Measurements from ENCODE around the gene RSPRY1. TPM values are rescaled to one million over a fixed set of nuclear protein-coding genes. Genes with fewer than 3 reads are reported as not detected.

The RSPRY1 gene
- total and polyA plus RNA-seq, 2 of the 8 experiments (the other 6 are each of a cell fraction or from before 2014, with no cell fraction given), result 11.5 to 32.5 TPM

GRCh38 chr16:57137566-57138273 is 48.4 kb upstream of the RSPRY1 start:
- no peak overlapping the region for H4K5ac ChIP-seq (ENCODE audit: insufficient read length, low read depth, low read length)
- H3K56ac ChIP-seq (replicated peaks; ENCODE audit: insufficient read length, low read depth, low read length), result no peak overlapping the region
- no peak overlapping the region for H3K4me2 ChIP-seq (ENCODE audit: insufficient read depth in 1 of 2, low read depth in 2 of 2, low read length in 2 of 2)
- H2BK5ac ChIP-seq (ENCODE audit: low read depth, low read length), result no peak overlapping the region; the same call in 1 of the 2 replicates
- H3K4ac ChIP-seq (replicated peaks; ENCODE audit: insufficient read length, low read depth, low read length), result no peak overlapping the region
- POLR2A ChIA-PET (ENCODE audit: partially characterized antibody), result interaction anchor here (0.7 kb wide), 1 partner anchor 22 kb away, joined by 3 read pairs; no protein-coding TSS in a partner anchor
- no peak overlapping the region for H3K18ac ChIP-seq (ENCODE audit: extremely low read depth, low read length)
- WGBS, 2 experiments (ENCODE audit: extremely low coverage in 1 of 2, insufficient coverage in 1 of 2, insufficient read length in 1 of 2, insufficient replicate concordance in 2 of 2, low coverage in 1 of 2, low lambda C conversion rate in 2 of 2, missing lambda C conversion rate in 1 of 2), result 79% methylated on average over 10 of the region's 10 CpGs; no CpG with 5 or more reads in 1 of the 2 experiments
- no peak overlapping the region for H2BK120ac ChIP-seq (replicated peaks; ENCODE audit: low read depth, low read length)
- no peak overlapping the region for H2AFZ ChIP-seq (ENCODE audit: low read length)
- H4K20me1 ChIP-seq (replicated peaks in 1 of 2; ENCODE audit: control insufficient read depth in 1 of 2, insufficient read depth in 2 of 2, low read length in 2 of 2), result no peaks in the 10 kb centered on the region
- FAIRE-seq, result no peak
- no peak overlapping the region for H3K23ac ChIP-seq (ENCODE audit: insufficient read length)
- no peak overlapping the region for H3K14ac ChIP-seq (ENCODE audit: insufficient read length)
- H4K8ac ChIP-seq (ENCODE audit: extremely low read depth, insufficient read depth, low read length), result no peak overlapping the region
- no peaks in the 10 kb centered on the region for H3K36me3 ChIP-seq (ENCODE audit: control insufficient read depth in 2 of 4, insufficient read depth in 4 of 4, low read length in 3 of 4)
- no peak overlapping the region for H3K27ac ChIP-seq (ENCODE audit: low read depth, low read length)
- H3K4me1 ChIP-seq (replicated peaks in 1 of 4; ENCODE audit: control insufficient read depth in 3 of 4, insufficient read depth in 4 of 4, low read length in 3 of 4), result peaks cover 0 to 5% (median 2%) of the 10 kb centered on the region in 4 experiments; a peak in 3 of 7 replicates
- no peak overlapping the region for H3K4me3 ChIP-seq (ENCODE audit: extremely low read depth in 1 of 4, insufficient read depth in 2 of 4, low read depth in 3 of 4, low read length in 4 of 4)
- H2BK12ac ChIP-seq (ENCODE audit: low read depth, low read length), result no peak overlapping the region
- DNase-seq (ENCODE audit: low read depth in 1 of 2, low spot score in 2 of 2), result no peak
- H3K79me2 ChIP-seq (ENCODE audit: control insufficient read depth in 1 of 2, insufficient read depth in 2 of 2, low read length in 2 of 2), result no peaks in the 10 kb centered on the region
- no peaks in the 10 kb centered on the region for H3K79me1 ChIP-seq (ENCODE audit: low read depth, low read length)
- TF ChIP-seq RXRA (IDR thresholded peaks at IDR 0.05; ENCODE audit: insufficient read depth, low read depth, low read length) (no peak), KDM1A (IDR thresholded peaks at IDR 0.05; ENCODE audit: borderline replicate concordance, low read length) (no peak), SAP30 (IDR thresholded peaks at IDR 0.05; ENCODE audit: insufficient read depth, insufficient replicate concordance, low read length) (no peak), TAF1 (IDR thresholded peaks at IDR 0.05; ENCODE audit: low read depth, low read length) (no peak), SUZ12 (IDR thresholded peaks at IDR 0.05; ENCODE audit: low read length) (no peak), TAF7 (optimal IDR thresholded peaks at IDR 0.05; ENCODE audit: borderline replicate concordance, low read depth, low read length) (no peak), SRF (IDR thresholded peaks at IDR 0.05; ENCODE audit: low read depth, low read length) (no peak), RAD21 (IDR thresholded peaks at IDR 0.05 in 1 of 2, conservative IDR thresholded peaks at IDR 0.05 in 1 of 2; ENCODE audit: low read depth in 2 of 2, low read length in 2 of 2) (no peak), POLR2A (IDR thresholded peaks at IDR 0.05; ENCODE audit: control extremely low read depth in 1 of 2, low read depth in 2 of 2, low read length in 2 of 2) (no peak), HDAC2 (IDR thresholded peaks at IDR 0.05; ENCODE audit: borderline replicate concordance in 1 of 2, low read depth in 2 of 2, low read length in 2 of 2) (no peak), TCF12 (IDR thresholded peaks at IDR 0.05; ENCODE audit: low read depth, low read length) (no peak), SIRT6 (IDR thresholded peaks at IDR 0.05; ENCODE audit: low read length) (no peak)
- no peak overlapping the region for H2BK15ac ChIP-seq (ENCODE audit: low read length)
- no peaks in the 10 kb centered on the region for H3K23me2 ChIP-seq (ENCODE audit: low read depth, low read length)
- no peak overlapping the region for H2AK5ac ChIP-seq (ENCODE audit: low read depth, low read length)
- no peak overlapping the region for H4K91ac ChIP-seq (replicated peaks; ENCODE audit: insufficient read length, low read length)
- no peaks in the 10 kb centered on the region for H3K9me3 ChIP-seq (ENCODE audit: insufficient read depth in 2 of 2, low read depth in 1 of 2, low read length in 1 of 2)
- H3K27me3 ChIP-seq (replicated peaks in 1 of 4; ENCODE audit: control insufficient read depth in 3 of 4, extremely low read depth in 1 of 4, insufficient read depth in 3 of 4, low read length in 3 of 4), result no peaks in the 10 kb centered on the region
- no peak overlapping the region for H2BK20ac ChIP-seq (ENCODE audit: low read length)
- H3K9ac ChIP-seq (replicated peaks in 1 of 4; ENCODE audit: extremely low read depth in 1 of 4, low read depth in 3 of 4, low read length in 3 of 4), result no peak overlapping the region
- CTCF ChIA-PET (ENCODE audit: partially characterized antibody), result interaction anchor here (1.0 to 2.4 kb wide), 4 partner anchors 9 to 53 kb away, joined by 3 to 9 read pairs (median 6); no protein-coding TSS in a partner anchor

Measured in H1 (cell line).